H9 (cell line): ENCODE measurements around the gene OGA. TPM values are rescaled to one million over a fixed set of nuclear protein-coding genes. Genes with fewer than 3 reads are reported as not detected.

Source experiments
- DNase-seq: peaks from one replicate; pipeline ENCODE4 v3.0.0-alpha.2; 2017
- H2AFZ ChIP-seq: one replicate; pipeline ENCODE4 v1.6.1; 2013; ENCODE audit warnings: mild to moderate bottlenecking, low read length, control low read depth, moderate library complexity
- H2AK5ac ChIP-seq: 2 replicates; pipeline ENCODE4 v1.6.1; 2013; ENCODE audit warnings: low read length, control low read depth, mixed read lengths; ENCODE audit not compliant: insufficient read length
- H2BK120ac ChIP-seq: one replicate; pipeline ENCODE4 v1.6.1; 2013; ENCODE audit warnings: low read depth, mild to moderate bottlenecking, low read length, control low read depth, inconsistent platforms; ENCODE audit not compliant: poor library complexity, severe bottlenecking
- H2BK12ac ChIP-seq: 2 replicates; pipeline ENCODE4 v1.6.1; 2013; ENCODE audit warnings: low read length, control low read depth, mixed read lengths, low read depth; ENCODE audit not compliant: insufficient read length
- H2BK15ac ChIP-seq: 2 replicates; pipeline ENCODE4 v1.6.1; 2013; ENCODE audit warnings: low read depth, low read length, control low read depth
- H2BK20ac ChIP-seq: one replicate; pipeline ENCODE4 v1.6.1; 2013; ENCODE audit warnings: low read depth, mild to moderate bottlenecking, low read length, control low read depth, inconsistent platforms; ENCODE audit not compliant: poor library complexity, severe bottlenecking
- H2BK5ac ChIP-seq: 2 replicates; pipeline ENCODE4 v1.6.1; 2013; ENCODE audit warnings: low read length, control low read depth, mixed read lengths; ENCODE audit not compliant: insufficient read length
- H3K14ac ChIP-seq: 2 replicates; pipeline ENCODE4 v1.6.1; 2013; ENCODE audit warnings: low read length, control low read depth; ENCODE audit not compliant: insufficient read depth
- H3K18ac ChIP-seq: 2 replicates; pipeline ENCODE4 v1.6.1; 2013; ENCODE audit warnings: low read depth, mild to moderate bottlenecking, mixed read lengths, low read length, control low read depth; ENCODE audit not compliant: insufficient read length
- H3K23ac ChIP-seq: 2 replicates; pipeline ENCODE4 v1.6.1; 2013; ENCODE audit warnings: low read length, control low read depth, mixed read lengths, low read depth; ENCODE audit not compliant: insufficient read length
- H3K23me2 ChIP-seq: 2 replicates; pipeline ENCODE4 v1.6.1; 2013; ENCODE audit warnings: low read depth, mild to moderate bottlenecking, mixed read lengths, low read length, control low read depth; ENCODE audit not compliant: insufficient read length, poor library complexity, severe bottlenecking
- H3K27ac ChIP-seq: 2 replicates; pipeline ENCODE4 v1.5.1; 2013; ENCODE audit warnings: low read length, control low read depth, mixed read lengths, low read depth; ENCODE audit not compliant: insufficient read length
- H3K27me3 ChIP-seq: 2 replicates; pipeline ENCODE4 v1.6.1; 2013; ENCODE audit warnings: low read length, control low read depth, inconsistent platforms; ENCODE audit not compliant: insufficient read depth
- H3K4ac ChIP-seq: 2 replicates; pipeline ENCODE4 v1.6.1; 2013; ENCODE audit warnings: low read depth, mild to moderate bottlenecking, control low read depth, inconsistent platforms, low read length, moderate library complexity
- H3K4me1 ChIP-seq: 2 replicates; pipeline ENCODE4 v1.6.1; 2013; ENCODE audit warnings: low read length, control low read depth, inconsistent platforms; ENCODE audit not compliant: insufficient read depth
- H3K4me2 ChIP-seq: 2 replicates; pipeline ENCODE4 v1.6.1; 2013; ENCODE audit warnings: low read length, control low read depth, mixed read lengths; ENCODE audit not compliant: insufficient read length, insufficient read depth
- H3K56ac ChIP-seq: 2 replicates; pipeline ENCODE4 v1.6.1; 2013; ENCODE audit warnings: low read depth, mild to moderate bottlenecking, mixed read lengths, low read length, control low read depth; ENCODE audit not compliant: insufficient read length
- H3K79me1 ChIP-seq: 2 replicates; pipeline ENCODE4 v1.6.1; 2013; ENCODE audit warnings: low read depth, mild to moderate bottlenecking, moderate library complexity, low read length, control low read depth, inconsistent platforms; ENCODE audit not compliant: insufficient read depth, poor library complexity, severe bottlenecking
- H3K79me2 ChIP-seq: 2 replicates; pipeline ENCODE4 v1.6.1; 2013; ENCODE audit warnings: low read length, control low read depth, inconsistent platforms; ENCODE audit not compliant: insufficient read depth
- H3K9ac ChIP-seq: 2 replicates; pipeline ENCODE4 v1.6.1; 2013; ENCODE audit warnings: low read length, control low read depth, mixed read lengths; ENCODE audit not compliant: insufficient read length; ENCODE audit errors: extremely low read depth
- H3K9me3 ChIP-seq: one replicate; pipeline ENCODE4 v1.6.1; 2013; ENCODE audit warnings: low read depth, low read length, inconsistent platforms; ENCODE audit not compliant: control insufficient read depth
- H3T11ph ChIP-seq: one replicate; pipeline ENCODE4 v1.6.1; 2013; ENCODE audit warnings: mild to moderate bottlenecking, low read length, control low read depth, inconsistent platforms
- H4K20me1 ChIP-seq: one replicate; pipeline ENCODE4 v1.6.1; 2013; ENCODE audit not compliant: control insufficient read depth, insufficient read length, insufficient read depth
- H4K5ac ChIP-seq: 2 replicates; pipeline ENCODE4 v1.6.1; 2013; ENCODE audit warnings: low read depth, mild to moderate bottlenecking, mixed read lengths, low read length, control low read depth; ENCODE audit not compliant: insufficient read length
- H4K8ac ChIP-seq: replicated peaks from 2 replicates; pipeline ENCODE4 v1.6.1; 2013; ENCODE audit warnings: low read length, control low read depth, mixed read lengths, low read depth; ENCODE audit not compliant: insufficient read length
- H4K91ac ChIP-seq: 2 replicates; pipeline ENCODE4 v1.6.1; 2013; ENCODE audit warnings: low read depth, mild to moderate bottlenecking, moderate library complexity, mixed read lengths, low read length, control low read depth; ENCODE audit not compliant: insufficient read length
- H3K27ac Mint-ChIP-seq, 3 experiments: 2 replicates in 2 of 3; 3 replicates in 1 of 3; pipeline ENCODE4 v1.8.0; 2020 to 2021; ENCODE audit warnings: mixed read lengths in 3 of 3, mild to moderate bottlenecking in 1 of 3, moderate library complexity in 1 of 3
- H3K27me3 Mint-ChIP-seq: 2 replicates; pipeline ENCODE4 v1.8.0; 2021; ENCODE audit warnings: low read depth, mild to moderate bottlenecking, moderate library complexity, mixed read lengths
- H3K36me3 Mint-ChIP-seq, 3 experiments: 2 replicates in 2 of 3; 3 replicates in 1 of 3; pipeline ENCODE4 v1.8.0; 2020 to 2021; ENCODE audit warnings: low read depth in 3 of 3, mixed read lengths in 3 of 3; ENCODE audit not compliant: insufficient read depth in 1 of 3
- H3K4me1 Mint-ChIP-seq, 2 experiments: 2 replicates each; pipeline ENCODE4 v1.8.0; 2020; ENCODE audit warnings: mixed read lengths in 2 of 2
- H3K4me3 Mint-ChIP-seq, 2 experiments: 2 replicates in 1 of 2; 3 replicates in 1 of 2; pipeline ENCODE4 v1.8.0; 2020 to 2021; ENCODE audit warnings: mild to moderate bottlenecking in 2 of 2, mixed read lengths in 2 of 2, moderate library complexity in 1 of 2
- H3K9me3 Mint-ChIP-seq, 2 experiments: 2 replicates in 1 of 2; 3 replicates in 1 of 2; pipeline ENCODE4 v1.8.0; 2020; ENCODE audit warnings: mild to moderate bottlenecking in 2 of 2, mixed read lengths in 2 of 2, moderate library complexity in 1 of 2
- WGBS: extraction: QIAGEN DNeasy Blood & Tissue Kit; methylation state at CpG from one replicate; pipeline ENCODE4 v1.1.7; 2013; ENCODE audit warnings: missing lambda C conversion rate, low lambda C conversion rate, mixed read lengths; ENCODE audit not compliant: insufficient read length; ENCODE audit errors: extremely low coverage; 5-methylcytosine and 5-hydroxymethylcytosine counted together
- total RNA-seq: library from RNA; stranded (reverse); gene quantifications from 2 replicates; pipeline ENCODE4 v1.2.1, GENCODE V29; 2021
- TF ChIP-seq, protein P1 (sequence below): fragments of 200-600 bp; sonication (generic); conservative IDR thresholded peaks from 3 replicates; pipeline ENCODE4 v1.8.0; 2021; ENCODE audit warnings: antibody characterized with exemption, mild to moderate bottlenecking

The OGA gene
- total RNA-seq, 1 experiment from 2014 or later: 125 TPM

DNA sequence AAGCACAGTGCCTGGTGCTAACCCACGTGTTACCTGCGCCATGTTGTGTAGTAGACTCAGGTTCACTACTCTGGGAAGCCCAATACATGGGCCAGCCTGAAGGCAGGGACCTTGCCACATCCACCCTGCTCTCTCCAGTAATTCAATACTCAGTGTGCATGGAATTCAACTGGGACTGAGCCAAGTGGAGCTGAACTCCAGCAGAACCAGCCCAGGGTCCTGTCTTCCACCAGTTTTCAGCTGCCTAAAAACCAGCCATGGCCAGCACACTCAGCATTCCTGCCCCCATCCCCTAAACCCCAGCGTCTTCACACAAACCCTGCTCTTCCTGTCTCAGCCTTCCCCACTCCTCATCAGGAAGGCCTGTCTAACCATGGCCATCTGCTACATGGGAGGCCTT is 57.7 kb downstream of the OGA start:
- Histone ChIP-seq H3K56ac (no peak overlapping the region), H4K8ac (no peak overlapping the region), H2BK5ac (no peak overlapping the region), H3K79me1 (no peaks in the 10 kb centered on the region), H2BK20ac (no peak overlapping the region), H2BK12ac (no peak overlapping the region), H3K18ac (no peak overlapping the region), H2BK15ac (no peak overlapping the region), H3K4me1 (no peaks in the 10 kb centered on the region; the same call in 1 of the 2 replicates), H3K4ac (no peak overlapping the region), H3K79me2 (no peaks in the 10 kb centered on the region), H3K27me3 (no peaks in the 10 kb centered on the region; the same call in 1 of the 2 replicates), H3K27ac (no peak overlapping the region), H2AK5ac (no peak overlapping the region), H3K4me2 (no peak overlapping the region), H4K91ac (no peak overlapping the region), H3T11ph (no peak overlapping the region), H4K5ac (no peak overlapping the region), H2BK120ac (no peak overlapping the region), H4K20me1 (no peaks in the 10 kb centered on the region), H3K9me3 (no peaks in the 10 kb centered on the region), H3K23ac (no peak overlapping the region), H2AFZ (no peak overlapping the region), H3K23me2 (no peaks in the 10 kb centered on the region), H3K9ac (no peak overlapping the region), H3K14ac (no peak overlapping the region)
- Mint-ChIP-seq H3K9me3 (no peaks in the 10 kb centered on the region; a peak in 1 of 5 replicates), H3K4me1 (peaks cover 12 to 25% of the 10 kb centered on the region in 2 experiments), H3K36me3 (no peaks in the 10 kb centered on the region), H3K27ac (no peak overlapping the region), H3K4me3 (no peak overlapping the region), H3K27me3 (peaks cover 26% of the 10 kb centered on the region)
- no peak for DNase-seq
- TF ChIP-seq, protein P1, sequence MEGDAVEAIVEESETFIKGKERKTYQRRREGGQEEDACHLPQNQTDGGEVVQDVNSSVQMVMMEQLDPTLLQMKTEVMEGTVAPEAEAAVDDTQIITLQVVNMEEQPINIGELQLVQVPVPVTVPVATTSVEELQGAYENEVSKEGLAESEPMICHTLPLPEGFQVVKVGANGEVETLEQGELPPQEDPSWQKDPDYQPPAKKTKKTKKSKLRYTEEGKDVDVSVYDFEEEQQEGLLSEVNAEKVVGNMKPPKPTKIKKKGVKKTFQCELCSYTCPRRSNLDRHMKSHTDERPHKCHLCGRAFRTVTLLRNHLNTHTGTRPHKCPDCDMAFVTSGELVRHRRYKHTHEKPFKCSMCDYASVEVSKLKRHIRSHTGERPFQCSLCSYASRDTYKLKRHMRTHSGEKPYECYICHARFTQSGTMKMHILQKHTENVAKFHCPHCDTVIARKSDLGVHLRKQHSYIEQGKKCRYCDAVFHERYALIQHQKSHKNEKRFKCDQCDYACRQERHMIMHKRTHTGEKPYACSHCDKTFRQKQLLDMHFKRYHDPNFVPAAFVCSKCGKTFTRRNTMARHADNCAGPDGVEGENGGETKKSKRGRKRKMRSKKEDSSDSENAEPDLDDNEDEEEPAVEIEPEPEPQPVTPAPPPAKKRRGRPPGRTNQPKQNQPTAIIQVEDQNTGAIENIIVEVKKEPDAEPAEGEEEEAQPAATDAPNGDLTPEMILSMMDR: no peak
- WGBS: no CpG with 5 or more reads among the region's 3 CpGs
